ENCODE measurements around the gene UBL3.

UBL3 gene

DNA sequence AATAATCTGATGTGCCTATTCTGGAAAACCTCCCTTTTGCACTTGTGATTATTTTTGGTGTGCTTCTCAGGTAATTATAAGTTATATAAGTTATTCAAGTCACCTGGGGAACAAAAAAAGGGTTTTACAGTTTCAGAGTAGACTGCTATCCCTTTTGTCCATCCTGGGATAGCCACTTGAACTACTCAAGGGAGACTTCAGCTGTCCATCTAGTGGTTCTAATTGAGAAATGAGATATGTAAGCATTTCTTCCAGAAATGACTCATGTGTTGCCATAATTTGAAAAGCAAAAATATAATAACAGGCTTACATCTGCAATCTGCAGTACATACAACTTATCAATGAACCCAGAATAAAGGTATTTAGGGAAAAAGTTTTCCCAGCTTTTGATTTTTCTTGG lies 20.4 kb downstream of the UBL3 start:
- no peak overlapping the region for H3K4me3 ChIP-seq (IDR thresholded peaks at IDR 0.05; ENCODE audit: insufficient read depth, low read depth, low read length)
- H3K9ac ChIP-seq = no peak overlapping the region
- TF ChIP-seq, protein P1, sequence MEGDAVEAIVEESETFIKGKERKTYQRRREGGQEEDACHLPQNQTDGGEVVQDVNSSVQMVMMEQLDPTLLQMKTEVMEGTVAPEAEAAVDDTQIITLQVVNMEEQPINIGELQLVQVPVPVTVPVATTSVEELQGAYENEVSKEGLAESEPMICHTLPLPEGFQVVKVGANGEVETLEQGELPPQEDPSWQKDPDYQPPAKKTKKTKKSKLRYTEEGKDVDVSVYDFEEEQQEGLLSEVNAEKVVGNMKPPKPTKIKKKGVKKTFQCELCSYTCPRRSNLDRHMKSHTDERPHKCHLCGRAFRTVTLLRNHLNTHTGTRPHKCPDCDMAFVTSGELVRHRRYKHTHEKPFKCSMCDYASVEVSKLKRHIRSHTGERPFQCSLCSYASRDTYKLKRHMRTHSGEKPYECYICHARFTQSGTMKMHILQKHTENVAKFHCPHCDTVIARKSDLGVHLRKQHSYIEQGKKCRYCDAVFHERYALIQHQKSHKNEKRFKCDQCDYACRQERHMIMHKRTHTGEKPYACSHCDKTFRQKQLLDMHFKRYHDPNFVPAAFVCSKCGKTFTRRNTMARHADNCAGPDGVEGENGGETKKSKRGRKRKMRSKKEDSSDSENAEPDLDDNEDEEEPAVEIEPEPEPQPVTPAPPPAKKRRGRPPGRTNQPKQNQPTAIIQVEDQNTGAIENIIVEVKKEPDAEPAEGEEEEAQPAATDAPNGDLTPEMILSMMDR (conservative IDR thresholded peaks at IDR 0.05; ENCODE audit: low read depth, low read length) = no peak
- H3K27ac ChIP-seq = no peak overlapping the region
- H2AFZ ChIP-seq (ENCODE audit: low read depth) = no peak overlapping the region
- H4K20me1 ChIP-seq (ENCODE audit: insufficient read depth) = no peaks in the 10 kb centered on the region
- no peak overlapping the region for H3K4me2 ChIP-seq
- no peaks in the 10 kb centered on the region for H3K27me3 ChIP-seq (ENCODE audit: insufficient read depth, low read depth)
- H3K79me2 ChIP-seq (ENCODE audit: insufficient read depth, low read depth) = no peaks in the 10 kb centered on the region
- no peaks in the 10 kb centered on the region for H3K4me1 ChIP-seq (ENCODE audit: low read depth, poor library complexity, severe bottlenecking)
- H3K36me3 ChIP-seq (ENCODE audit: insufficient read depth) = no peaks in the 10 kb centered on the region

DNA sequence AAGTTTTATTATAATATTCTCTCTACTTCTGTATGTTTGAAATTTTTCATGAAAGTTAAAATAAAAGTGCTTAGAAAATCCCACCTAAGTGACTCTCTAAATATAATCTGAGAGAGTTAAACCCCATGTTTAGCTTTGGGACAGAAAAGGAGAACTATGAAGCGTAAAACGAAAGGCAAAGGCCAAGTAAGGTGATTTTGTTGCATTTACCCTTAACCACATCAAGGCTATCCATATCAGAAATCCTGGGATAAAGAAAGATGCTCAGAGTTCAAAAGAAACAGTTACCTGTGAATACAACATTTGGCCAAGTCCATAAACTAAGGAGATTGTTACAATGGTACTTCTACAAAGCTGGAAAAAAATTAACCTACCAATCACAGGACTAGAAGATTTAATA lies 31.3 kb downstream of the UBL3 start:
- no peaks in the 10 kb centered on the region for H3K27me3 ChIP-seq (ENCODE audit: insufficient read depth, low read depth)
- no peak overlapping the region for H3K4me2 ChIP-seq
- no peak overlapping the region for H3K27ac ChIP-seq
- H2AFZ ChIP-seq (ENCODE audit: low read depth) = no peak overlapping the region
- H3K4me3 ChIP-seq (IDR thresholded peaks at IDR 0.05; ENCODE audit: insufficient read depth, low read depth, low read length) = no peak overlapping the region
- no peaks in the 10 kb centered on the region for H3K36me3 ChIP-seq (ENCODE audit: insufficient read depth)
- H3K9ac ChIP-seq = no peak overlapping the region
- TF ChIP-seq, protein P1 (conservative IDR thresholded peaks at IDR 0.05; ENCODE audit: low read depth, low read length) = no peak
- H4K20me1 ChIP-seq (ENCODE audit: insufficient read depth) = no peaks in the 10 kb centered on the region
- H3K79me2 ChIP-seq (ENCODE audit: insufficient read depth, low read depth) = no peaks in the 10 kb centered on the region
- H3K4me1 ChIP-seq (ENCODE audit: low read depth, poor library complexity, severe bottlenecking) = no peaks in the 10 kb centered on the region

DNA sequence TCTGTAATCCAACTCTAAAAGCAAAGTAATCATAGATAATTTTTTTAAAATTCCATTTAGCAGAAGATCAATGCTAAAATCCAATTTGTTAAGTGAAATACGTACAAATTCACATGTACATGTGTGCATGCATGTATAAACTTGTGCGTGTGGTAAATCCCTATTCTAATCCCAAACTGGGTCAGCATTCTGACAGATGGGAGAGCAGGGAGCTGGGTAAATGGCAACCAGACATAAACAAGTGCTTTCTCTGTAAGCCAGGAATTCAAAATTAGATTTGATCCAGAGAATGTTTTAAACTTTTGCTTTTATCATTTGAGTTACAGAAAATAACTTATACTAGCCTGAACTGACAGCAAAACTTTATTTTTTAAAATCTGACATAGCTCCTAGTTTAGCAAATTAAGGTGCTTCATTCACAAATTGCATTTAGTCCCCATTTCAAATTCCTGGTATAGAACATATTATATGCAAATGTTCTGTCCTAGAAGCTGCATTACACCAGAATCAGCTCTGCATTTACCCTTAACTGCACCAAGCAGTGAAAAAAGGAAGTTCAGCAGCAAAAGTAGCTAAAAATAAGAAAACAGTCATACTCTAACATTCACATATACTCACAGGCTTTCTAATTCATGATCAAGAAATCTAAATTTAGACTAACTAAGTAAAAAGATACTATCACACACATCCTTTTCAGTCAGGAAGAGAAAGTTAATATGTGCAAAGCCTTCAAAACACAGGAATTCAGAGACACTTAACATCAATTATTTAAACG lies 32.6 kb downstream of the UBL3 start:
- TF ChIP-seq, protein P1 (conservative IDR thresholded peaks at IDR 0.05; ENCODE audit: low read depth, low read length) = no peak
- Histone ChIP-seq H3K79me2 (ENCODE audit: insufficient read depth, low read depth) (no peaks in the 10 kb centered on the region), H3K4me3 (IDR thresholded peaks at IDR 0.05; ENCODE audit: insufficient read depth, low read depth, low read length) (no peak overlapping the region), H3K4me1 (ENCODE audit: low read depth, poor library complexity, severe bottlenecking) (no peaks in the 10 kb centered on the region), H3K27me3 (ENCODE audit: insufficient read depth, low read depth) (no peaks in the 10 kb centered on the region), H4K20me1 (ENCODE audit: insufficient read depth) (no peaks in the 10 kb centered on the region), H3K4me2 (no peak overlapping the region), H3K36me3 (ENCODE audit: insufficient read depth) (no peaks in the 10 kb centered on the region), H3K9ac (no peak overlapping the region), H3K27ac (no peak overlapping the region), H2AFZ (ENCODE audit: low read depth) (no peak overlapping the region)

DNA sequence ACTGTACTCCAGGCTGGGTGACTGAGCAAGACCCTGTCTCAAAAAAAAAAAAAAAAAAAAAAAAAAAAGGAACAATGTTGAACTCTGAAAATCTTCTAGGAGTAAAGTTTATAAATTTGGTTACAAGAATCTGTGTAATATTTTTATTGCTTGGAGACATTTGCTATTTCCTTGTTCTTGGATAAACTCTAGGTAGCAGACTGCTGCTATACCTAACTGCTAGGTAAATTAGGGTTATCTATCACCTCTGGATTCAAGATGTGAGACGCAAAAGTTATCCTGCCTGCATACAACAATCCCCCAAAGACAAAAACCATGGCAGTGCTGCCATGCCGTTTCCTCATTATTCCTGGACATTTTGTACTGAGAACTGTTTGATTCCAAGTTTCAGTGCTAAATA lies 33.7 kb downstream of the UBL3 start:
- H3K79me2 ChIP-seq (ENCODE audit: insufficient read depth, low read depth) = no peaks in the 10 kb centered on the region
- TF ChIP-seq, protein P1 (conservative IDR thresholded peaks at IDR 0.05; ENCODE audit: low read depth, low read length) = no peak
- H3K9ac ChIP-seq = no peak overlapping the region
- no peaks in the 10 kb centered on the region for H3K36me3 ChIP-seq (ENCODE audit: insufficient read depth)
- H3K4me1 ChIP-seq (ENCODE audit: low read depth, poor library complexity, severe bottlenecking) = no peaks in the 10 kb centered on the region
- H3K27ac ChIP-seq = no peak overlapping the region
- no peak overlapping the region for H3K4me2 ChIP-seq
- H3K4me3 ChIP-seq (IDR thresholded peaks at IDR 0.05; ENCODE audit: insufficient read depth, low read depth, low read length) = no peak overlapping the region
- H3K27me3 ChIP-seq (ENCODE audit: insufficient read depth, low read depth) = no peaks in the 10 kb centered on the region
- no peak overlapping the region for H2AFZ ChIP-seq (ENCODE audit: low read depth)
- H4K20me1 ChIP-seq (ENCODE audit: insufficient read depth) = no peaks in the 10 kb centered on the region

All from KMS-11 (cell line).